Ureter (tissue), 1 donor: ENCODE results near the gene PPP1R12C. TPM values are rescaled to one million over a fixed set of nuclear protein-coding genes. Genes with fewer than 3 reads are reported as not detected.
"Not testable (repeated sequence)": the region's sequence is repeated elsewhere in the genome, so short reads cannot be mapped to it uniquely, and the experiment has no call there.

Experiments used
- DNase-seq: peaks from one replicate; pipeline ENCODE4 v3.0.0-alpha.2; 2020; ENCODE audit warnings: low spot score
- total RNA-seq: library from RNA; stranded (reverse); gene quantifications from one replicate; pipeline ENCODE4 v1.2.4, GENCODE V29; 2023
- donor health status: DM: yes; HTN: yes; CAD: no.

The PPP1R12C gene
- total RNA-seq, 1 donor from 2014 or later = 183 TPM

DNA sequence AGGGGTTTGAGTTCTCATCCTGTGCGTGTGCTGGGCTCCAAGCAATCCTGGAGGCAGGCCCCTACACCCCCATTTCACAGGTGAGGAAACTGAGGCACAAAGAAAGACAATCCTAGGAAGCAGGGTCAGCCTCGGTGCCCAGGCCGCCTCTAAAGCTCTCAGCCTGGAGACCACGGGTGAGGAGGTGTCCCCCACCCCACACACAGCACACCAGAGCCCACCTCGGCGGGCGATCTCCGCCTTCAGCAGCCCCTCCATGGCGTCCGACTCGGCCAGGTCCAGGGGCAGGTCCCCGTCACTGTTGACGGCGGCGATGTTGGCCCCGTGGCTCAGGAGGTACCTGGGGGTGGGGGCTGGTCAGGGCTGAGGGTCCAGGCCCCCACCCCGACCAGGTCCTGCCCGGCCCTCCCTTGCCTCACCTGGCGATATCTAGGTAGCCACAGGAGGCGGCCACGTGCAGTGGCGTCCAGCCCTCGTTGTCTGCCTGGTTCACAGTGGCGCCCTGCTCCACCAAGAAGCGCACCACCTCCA, 5.1 kb downstream of the PPP1R12C start:
- DNase-seq = peak; percentile 46

DNA sequence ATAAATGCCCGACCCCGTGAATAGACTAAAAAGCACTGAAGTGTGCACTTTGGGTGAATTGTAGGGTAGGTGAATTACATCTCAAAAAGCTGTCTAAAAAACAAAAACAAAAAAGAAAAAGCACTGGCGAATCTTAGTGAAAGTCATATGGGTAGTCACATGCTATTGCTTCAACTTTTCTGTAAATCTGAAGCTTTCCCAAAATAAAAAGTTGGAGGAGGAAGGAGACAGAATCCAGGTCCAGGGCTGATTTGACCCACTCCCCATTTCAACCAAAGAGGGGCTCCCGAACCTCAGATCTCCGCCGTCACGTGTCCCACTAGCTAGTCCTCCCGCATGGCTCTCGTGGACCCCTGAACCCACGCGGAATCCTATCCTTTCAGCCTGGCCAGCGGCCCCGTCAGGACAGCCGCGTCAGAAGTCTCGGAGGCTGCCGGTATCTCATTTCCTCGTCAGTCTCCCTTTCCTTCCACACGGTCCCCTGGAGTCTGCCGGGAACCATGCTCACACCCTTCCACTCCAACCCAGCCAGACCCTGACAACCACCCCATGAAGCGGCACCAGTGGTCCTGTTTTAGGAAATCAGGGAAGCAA, 6.1 kb downstream of the PPP1R12C start:
- no peak for DNase-seq

DNA sequence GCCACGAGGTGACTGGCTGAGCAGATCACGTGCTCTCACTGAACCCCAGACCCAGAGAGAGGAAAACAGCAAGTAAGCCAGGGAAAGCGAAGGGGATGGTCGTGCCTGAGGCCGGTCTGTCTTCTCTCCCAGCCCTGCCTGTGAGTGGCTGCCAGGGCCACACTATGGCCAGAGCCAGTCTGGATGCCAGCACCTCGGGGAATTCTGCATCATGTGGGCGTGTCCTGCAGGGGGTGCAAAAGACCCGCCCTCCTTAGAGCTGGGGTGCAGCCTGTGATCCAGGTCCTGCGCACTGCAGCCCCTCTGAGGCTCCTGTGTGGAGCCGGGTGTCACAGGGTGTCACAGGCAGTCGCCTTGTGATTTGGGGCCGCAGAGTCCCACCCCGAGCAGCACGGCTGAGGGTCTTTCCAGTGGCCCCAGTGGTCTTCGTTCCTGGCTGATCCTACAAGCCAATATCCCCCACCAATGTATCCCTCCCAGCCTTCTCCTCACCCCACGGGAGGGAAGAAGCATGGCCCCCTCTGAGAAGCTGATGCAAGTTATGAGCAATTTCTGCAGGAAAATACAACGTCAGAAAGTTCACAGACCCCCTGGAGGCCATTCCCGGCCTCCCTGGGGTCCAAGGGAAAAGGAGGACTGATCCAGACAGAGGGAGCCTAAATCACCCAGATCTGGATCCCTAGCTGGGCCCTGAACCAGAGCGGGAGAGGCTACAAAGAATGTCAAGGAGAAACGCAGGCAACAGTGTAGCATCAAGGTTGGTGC, 7.7 kb downstream of the PPP1R12C start:
- DNase-seq = no peak

DNA sequence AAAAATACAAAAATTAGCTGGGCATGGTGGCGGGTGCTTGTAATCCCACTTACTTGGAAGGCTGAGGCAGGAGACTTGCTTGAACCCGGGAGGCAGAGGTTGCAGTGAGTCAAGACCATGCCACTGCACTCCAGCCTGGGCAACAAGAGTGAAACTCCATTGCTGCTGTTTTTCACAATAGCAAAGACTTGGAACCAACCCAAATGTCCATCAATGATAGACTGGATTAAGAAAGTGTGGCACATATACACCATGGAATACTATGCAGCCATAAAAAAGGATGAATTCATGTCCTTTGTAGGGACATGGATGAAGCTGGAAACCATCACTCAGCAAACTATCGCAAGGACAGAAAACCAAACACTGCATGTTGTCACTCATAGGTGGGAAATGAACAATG, 10.2 kb downstream of the PPP1R12C start:
- DNase-seq = not testable (repeated sequence)

DNA sequence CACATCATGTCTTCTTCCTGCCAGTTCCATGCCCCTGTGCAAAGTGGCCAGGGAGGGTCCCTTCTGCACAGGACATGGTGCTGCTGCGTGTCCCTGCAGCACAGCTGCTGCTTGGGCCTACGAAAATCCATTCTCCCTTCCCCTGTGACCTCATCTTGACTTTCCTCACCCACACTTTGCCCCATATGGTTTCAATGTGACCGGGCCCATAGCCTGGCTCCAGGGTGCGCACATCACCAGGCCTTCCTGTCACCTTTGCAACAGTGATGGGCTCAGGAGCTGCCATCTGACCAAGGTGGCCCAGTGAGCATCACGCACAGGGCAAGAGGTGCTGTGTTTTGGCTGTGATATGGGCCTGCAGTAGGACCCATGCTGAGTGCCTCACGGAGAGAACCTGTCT, 10.8 kb downstream of the PPP1R12C start:
- DNase-seq = no peak

DNA sequence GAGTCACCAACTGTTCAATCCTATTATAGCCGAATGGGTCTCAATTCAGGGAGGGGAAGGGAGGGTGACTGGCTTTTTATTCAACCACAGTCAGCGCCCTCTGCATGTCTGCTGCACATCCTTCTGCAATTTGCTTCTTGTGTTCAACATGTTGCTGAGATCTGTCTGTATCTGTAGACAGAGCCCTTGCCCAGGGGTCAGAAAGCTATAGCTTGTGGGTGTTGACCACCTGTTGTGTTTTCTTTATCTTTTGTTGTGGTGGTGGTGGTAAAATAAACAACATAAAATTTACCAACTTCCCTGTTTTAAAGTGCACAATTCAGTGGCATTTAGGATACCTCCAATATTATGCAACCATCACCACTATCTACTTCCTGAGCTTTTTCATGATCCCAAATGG, 12.2 kb downstream of the PPP1R12C start:
- no peak for DNase-seq

DNA sequence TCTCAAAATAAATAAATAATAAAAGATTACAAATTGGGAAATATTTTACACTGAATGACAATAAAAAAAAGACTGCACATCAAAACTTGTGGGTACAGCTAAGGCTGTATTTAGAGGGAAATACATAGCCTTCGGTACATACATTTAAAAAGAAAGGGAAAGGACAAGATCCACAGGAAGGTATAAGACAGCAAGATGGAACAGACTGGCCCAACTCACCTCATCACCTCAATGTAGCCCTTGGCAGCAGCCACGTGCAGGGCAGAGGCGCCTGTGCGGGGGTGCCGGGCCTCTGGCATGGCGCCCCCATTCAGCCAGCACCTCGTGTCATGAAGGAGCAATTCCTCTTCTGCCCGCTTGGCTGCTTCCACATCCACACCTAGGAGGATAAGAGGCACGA, 14.2 kb downstream of the PPP1R12C start:
- no peak for DNase-seq

DNA sequence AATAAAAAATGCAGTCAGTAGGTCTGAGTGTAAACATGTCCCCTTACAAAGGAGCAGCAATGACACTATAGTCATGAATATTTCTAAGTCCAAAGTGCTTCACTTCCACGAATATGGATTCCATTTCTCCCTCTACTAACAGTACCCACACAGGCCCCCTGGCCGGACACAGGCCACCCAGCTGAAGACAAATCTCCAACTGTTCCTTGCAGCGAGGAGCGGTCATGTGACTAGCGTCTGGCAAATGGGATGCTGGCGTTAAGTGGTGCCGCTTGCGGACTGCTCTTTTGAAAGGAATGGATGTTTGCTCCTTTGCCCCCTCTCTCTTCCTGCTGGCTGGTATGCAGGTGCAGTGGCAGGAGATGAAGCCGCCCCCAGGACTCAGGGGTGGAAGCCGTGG, 16.2 kb downstream of the PPP1R12C start:
- DNase-seq = no peak

DNA sequence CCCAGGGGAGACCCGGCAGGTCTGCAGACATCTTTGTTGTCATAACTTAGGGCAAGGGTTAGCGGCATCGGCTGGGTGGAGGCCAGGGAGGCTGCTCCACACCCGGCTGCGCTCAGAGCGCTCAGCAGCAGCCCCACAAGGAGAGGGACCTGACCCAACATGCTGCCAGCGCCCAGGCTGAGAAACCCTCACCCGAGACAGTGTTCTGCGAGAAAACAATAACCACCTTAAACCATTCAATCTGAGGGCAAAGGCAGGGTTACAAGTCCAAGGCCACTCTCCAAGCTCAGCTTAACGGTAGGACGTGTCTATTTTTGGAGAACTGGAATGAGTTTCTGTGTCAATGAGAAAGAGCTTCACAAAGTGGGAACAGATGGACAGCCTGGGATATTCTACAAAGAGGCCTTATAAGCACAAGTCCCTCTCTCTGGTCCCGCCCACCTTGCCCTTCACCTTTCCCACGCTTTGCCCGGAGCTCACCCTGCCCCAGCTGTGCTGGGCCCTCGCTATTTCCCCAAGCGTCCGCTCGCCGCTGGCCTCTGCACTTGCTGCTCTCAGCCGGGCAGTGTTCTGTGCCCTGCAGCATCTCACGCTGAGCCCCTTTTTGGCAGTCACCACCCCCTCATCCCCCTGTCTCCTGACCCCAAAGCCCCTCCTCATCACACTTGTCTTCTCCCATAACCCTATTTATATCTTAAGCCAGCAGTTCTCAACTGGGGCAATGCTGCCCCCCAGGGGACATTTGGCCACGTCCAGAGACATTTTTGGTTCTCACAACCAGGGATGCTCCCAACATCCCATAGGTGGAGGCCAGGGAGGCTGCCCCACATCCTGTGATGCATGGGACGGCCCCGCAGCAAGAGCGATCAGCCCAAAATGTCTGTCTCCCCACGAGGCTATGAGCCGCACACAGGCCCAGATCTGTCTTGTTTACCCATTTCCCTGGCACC, 17.6 kb downstream of the PPP1R12C start:
- DNase-seq = no peak

DNA sequence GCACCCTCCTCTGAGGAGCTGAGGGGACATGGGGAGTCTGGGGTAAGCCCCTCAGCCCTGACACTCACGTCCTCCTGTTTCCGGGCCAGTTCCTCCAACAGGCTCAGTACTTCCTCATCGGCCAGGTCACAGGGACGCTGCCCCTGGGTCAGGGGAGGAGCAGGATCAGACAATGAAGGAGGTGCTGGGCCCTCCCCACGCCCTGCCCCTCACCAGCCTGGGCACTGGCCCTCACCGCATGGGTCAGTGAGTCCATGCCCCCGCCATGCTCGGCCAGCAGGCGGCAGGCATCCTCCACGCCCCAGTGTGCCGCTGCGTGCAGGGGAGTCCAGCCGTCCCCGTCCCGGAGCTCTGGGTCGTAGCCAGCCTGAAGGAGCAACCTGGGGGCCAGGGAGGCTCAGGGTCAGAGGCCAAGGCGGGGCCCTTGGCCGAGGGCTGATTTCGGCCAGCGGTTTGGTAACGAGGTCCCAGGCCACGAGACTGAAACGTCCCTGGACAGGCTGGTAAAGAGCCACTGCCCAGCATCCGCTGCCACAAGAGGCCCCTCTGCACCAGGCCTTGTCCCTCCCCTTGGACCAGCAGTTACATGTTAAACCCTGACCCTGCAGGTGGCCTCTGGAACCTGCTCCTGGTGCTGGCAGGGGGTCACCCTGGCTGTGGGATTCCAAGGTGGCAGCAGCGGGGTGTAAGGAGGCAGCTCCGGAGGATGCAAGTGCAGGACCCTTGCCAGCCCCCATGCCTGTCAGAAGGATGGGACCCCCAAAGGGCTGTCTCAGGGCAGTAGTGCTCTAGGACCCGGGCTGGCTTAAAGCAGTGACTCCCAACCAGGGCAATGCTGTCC, 18.5 kb downstream of the PPP1R12C start:
- DNase-seq = no peak

DNA sequence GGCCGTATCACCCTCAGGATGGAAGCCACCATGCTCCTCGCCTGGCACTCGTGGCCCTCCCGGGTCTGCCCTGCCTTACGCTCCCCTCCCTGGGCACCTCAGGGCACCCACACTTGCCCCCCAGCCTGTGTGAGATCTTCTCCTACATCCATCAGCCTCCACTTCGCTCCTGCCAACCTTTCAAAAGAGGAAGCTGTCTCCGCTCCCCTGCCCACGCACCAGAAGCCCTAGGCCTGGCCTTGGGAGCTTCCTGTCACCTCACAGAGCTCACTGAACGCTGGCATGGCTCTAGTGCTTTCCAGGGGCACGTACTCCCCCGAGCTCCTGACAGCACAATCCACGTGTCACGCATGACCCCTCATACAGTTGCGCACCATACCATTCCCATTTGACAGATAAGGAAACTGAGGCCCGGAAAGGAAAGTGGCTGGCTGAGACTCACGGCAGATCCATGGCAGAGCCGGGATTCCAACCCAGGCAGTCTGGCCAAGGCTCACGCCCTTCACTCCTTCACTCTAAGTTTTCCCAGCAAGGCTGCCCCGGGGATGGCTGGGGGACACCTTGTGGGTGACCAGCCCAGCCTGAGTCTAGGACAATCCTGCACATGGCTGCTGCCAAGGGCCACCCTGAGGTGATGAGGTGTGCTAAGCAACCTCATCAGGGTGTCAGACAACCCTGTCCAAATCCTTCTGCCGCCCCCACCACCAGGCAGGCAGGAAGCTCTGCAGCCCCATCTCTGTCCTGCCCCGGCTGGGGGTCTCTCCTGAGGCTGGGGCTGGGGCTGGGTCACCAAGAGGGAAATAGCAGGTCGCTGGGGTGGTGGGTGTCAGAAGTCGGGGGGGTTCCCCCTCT, 19.3 kb downstream of the PPP1R12C start:
- DNase-seq = no peak

DNA sequence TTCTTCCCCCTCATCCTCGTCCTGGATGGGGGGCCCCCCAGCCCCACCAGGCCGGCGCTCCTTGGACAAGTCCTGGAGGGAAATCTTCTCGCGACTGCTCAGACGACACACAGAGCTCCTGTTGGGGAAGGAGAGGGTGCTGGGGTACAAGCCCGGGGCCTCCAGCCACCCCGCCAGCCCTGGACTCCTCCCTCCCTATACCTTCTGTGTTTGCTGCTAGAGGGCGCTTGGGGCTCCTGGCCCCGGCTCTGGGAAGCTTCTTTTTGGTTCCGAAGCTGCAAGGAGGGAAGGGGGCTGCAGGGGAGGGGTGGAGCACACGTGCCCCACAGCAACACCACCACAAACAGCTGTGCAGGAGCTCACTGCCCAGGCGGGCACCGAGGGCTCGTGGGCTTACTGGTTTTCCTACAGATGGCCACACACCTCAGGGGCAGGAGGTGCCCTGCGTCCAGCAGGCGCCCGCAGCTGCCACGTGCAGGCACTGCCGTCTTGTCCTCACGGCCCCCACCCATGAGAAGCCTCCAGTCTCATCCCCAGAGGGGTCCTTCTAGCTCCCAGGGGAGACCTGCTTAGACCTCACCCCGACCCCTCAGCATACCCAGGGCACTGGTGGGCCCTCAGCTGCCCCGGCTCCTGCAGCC, 21.3 kb downstream of the PPP1R12C start:
- peak; percentile 34 for DNase-seq

DNA sequence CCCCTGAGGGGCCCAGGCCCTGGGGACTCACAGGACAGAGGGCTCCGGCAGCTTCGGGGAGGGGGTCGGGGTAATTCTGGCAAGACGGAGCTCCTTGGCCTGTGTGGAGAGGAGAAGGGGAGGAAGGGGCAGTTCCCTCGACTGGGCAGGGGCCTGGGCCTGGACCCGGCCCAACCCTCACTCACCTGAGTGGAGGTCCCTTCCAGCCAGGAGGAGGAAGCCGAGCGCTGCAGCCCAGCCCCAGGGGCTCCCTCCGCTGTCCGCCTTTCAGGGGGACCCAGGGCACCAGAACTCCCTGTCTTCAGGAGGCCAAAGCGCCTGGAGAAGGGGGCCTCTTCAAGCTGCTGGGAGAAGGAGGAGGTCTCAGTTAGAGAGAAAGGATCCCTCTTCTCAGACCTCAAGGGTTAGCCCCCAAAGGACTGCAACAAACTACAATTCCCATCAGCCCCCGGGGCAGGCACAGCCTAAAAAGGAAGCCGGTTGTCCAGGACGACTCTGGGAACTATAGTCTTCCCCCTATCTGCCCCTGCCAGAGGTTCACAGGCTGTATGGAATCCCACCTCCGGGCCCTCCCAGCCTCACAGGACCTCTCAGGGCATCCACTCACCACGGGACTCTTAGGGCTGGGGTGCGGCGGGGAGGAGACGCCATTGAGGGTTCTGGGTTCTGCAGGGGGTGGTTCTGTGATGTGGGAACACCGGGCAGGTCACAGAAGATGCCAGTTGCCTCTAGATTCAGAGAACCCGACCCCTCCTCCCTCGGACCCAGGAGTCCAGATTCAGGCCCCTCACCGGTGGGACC, 22.0 kb downstream of the PPP1R12C start:
- DNase-seq = peak; percentile 39

DNA sequence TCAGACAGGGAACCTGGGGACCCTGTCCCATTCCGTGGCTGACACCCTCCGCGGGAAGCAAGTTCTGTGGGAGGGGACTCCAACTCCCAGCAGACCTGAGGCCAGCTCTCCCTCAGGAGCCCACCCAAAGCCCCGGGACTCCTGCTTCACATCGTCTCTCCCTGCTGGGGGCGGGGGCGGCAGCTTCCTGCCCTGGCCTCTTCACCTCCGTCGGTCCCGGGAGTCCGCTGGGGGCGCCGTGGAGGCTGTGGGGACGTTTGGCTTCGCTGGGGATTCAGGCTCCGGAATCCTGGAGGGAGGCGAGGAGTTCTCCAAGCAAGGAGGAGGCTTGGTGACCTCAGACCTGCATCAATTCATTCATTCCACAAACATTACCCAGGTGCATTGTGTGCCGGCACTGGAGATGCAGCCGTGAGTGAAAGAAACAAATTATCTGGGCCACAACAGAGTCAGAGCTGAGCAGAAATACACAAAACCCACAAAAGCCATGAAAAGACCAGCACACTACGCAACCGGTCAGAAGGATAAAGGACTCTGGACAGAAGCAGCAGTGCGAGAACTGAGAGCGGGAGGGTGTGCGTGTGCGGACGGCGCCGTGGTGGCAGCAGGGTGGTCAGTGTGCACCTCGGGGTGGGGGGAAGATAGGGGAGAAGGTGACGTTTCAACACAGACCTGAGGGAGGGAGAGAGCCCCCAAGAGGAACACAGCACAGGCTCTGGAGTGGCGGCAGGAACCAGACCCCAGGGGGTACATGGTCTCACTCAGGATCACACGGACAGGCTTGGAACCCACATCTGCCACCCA, 22.8 kb downstream of the PPP1R12C start:
- no peak for DNase-seq

DNA sequence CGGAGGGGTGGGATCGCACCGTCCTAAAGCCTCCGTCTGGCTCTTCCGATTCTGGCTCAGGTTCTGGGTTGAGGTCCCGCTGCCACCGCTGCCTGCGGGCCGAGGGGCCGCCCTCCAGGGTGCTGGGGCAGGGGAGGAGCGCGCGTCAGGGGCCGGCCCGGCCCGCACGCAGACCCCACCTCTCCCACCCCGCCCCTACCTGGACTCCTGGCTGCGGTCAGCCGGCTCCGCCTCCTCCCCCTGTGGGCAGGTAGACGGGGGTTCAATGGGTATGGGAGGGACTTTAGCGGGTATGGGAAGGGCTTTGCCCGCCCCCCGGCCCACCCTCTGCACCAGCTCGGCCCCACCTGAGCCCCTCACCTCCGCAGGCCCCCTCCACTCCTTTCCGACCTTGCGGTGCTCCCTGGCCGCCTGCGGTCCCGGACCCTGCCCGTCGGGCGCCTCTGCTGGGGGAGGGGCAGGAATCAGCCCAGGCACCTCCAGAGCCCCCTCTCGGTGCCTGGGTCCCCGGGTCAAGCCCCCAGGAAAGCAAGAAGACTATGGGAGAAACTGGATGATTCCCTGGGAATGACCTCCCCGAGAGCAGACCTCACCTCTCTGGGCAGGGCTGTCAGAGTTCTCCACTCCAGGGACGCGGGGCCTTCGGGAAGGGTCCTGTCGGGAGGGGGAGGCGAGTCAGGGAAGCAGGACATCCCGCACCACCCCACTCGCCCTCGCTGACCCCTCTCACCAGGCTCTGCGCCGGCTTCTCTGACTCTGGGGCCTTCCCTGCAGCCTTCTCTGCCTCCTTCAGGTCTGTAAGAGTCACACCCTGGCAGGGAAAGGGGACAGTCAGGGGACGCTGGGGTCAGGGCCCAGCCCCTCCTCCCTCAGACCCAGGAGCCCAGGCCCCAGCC, 24.8 kb downstream of the PPP1R12C start:
- no peak for DNase-seq

DNA sequence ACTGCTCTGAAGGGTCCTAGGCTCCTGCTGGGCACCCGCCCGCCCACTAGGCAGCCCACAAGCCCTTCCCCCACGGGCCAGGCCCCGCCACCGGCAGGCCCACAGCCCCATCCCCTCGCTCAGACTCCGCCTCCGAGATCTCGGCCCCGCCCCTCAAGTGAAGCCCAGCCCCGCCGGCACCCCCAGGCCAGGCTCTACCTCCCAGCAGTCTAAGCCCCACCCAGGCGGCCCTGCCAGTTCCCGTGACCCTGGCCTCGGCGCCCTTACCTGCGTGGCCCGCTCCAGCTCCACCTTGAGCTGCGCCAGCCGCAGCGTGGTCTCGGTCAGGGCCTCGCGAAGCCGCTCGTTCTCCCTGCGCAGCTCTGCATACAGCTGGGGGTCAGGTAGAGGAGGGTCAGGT, 25.5 kb downstream of the PPP1R12C start:
- no peak for DNase-seq
